IMR-90 (cell line): ENCODE results near the gene MTHFS. TPM values are rescaled to one million over a fixed set of nuclear protein-coding genes. Genes with fewer than 3 reads are reported as not detected.

Experiments
- ATAC-seq: fragments of 200-7000 bp; cut with Tn5 transposase; 2 replicates; pipeline ENCODE4 v1.9.1; 2020; ENCODE audit warnings: low read depth, mild to moderate bottlenecking, moderate library complexity
- BruUV-seq: library from RNA; stranded (reverse); fragments of 400-500 nt; replicated peaks from 2 replicates; lab custom pipeline; 2021; lab: Mats Ljungman, UMichigan
- CTCF ChIA-PET: fragments of 300-600 bp; formaldehyde crosslinking; extraction: SDS; loops from one replicate; lab custom pipeline; 2021; ENCODE audit warnings: antibody characterized with exemption; lab: Yijun Ruan, JAX
- POLR2A ChIA-PET: fragments of 300-600 bp; sonication (Branson Sonifier 250); formaldehyde crosslinking; loops from one replicate; lab custom pipeline; 2022; ENCODE audit warnings: antibody characterized with exemption; ENCODE audit not compliant: unreplicated experiment; lab: Charles Lee
- DNase-seq: peaks from one replicate; pipeline ENCODE4 v3.0.0; 2013
- H2AFZ ChIP-seq: replicated peaks from 2 replicates; pipeline ENCODE3; 2013; ENCODE audit warnings: low read length, mild to moderate bottlenecking; ENCODE audit not compliant: poor library complexity
- H2AK5ac ChIP-seq: 2 replicates; pipeline ENCODE4 v1.6.1; 2013; ENCODE audit warnings: low read depth, low read length, inconsistent platforms
- H2AK9ac ChIP-seq: replicated peaks from 2 replicates; pipeline ENCODE3; 2013; ENCODE audit warnings: mild to moderate bottlenecking, low read depth, low read length, moderate library complexity; ENCODE audit not compliant: poor library complexity
- H2BK120ac ChIP-seq: 2 replicates; pipeline ENCODE4 v1.6.1; 2013; ENCODE audit warnings: low read depth, low read length, inconsistent platforms
- H2BK15ac ChIP-seq: 3 replicates; pipeline ENCODE4 v1.6.1; 2013; ENCODE audit warnings: low read depth, low read length, inconsistent platforms
- H2BK20ac ChIP-seq: 2 replicates; pipeline ENCODE4 v1.6.1; 2013; ENCODE audit warnings: low read depth, mild to moderate bottlenecking, inconsistent platforms, low read length, moderate library complexity
- H2BK5ac ChIP-seq: 2 replicates; pipeline ENCODE4 v1.6.1; 2013; ENCODE audit warnings: mild to moderate bottlenecking, low read depth, low read length, inconsistent platforms; ENCODE audit not compliant: poor library complexity, severe bottlenecking
- H3K14ac ChIP-seq: replicated peaks from 2 replicates; pipeline ENCODE4 v1.6.1; 2013; ENCODE audit warnings: low read depth, low read length, inconsistent platforms
- H3K18ac ChIP-seq: 2 replicates; pipeline ENCODE4 v1.6.1; 2013; ENCODE audit warnings: low read depth, low read length, control low read depth
- H3K23ac ChIP-seq: 2 replicates; pipeline ENCODE4 v1.6.1; 2013; ENCODE audit warnings: low read depth, low read length, inconsistent platforms
- H3K27ac ChIP-seq: 2 replicates; pipeline ENCODE4 v1.5.1; 2013; ENCODE audit warnings: mild to moderate bottlenecking, control low read depth, low read length; ENCODE audit not compliant: insufficient read depth
- H3K27me3 ChIP-seq: 2 replicates; pipeline ENCODE4 v1.6.1; 2013; ENCODE audit warnings: low read length; ENCODE audit not compliant: control insufficient read depth, insufficient read depth
- H3K36me3 ChIP-seq: 2 replicates; pipeline ENCODE4 v1.6.1; 2013; ENCODE audit warnings: low read length, mixed read lengths; ENCODE audit not compliant: control insufficient read depth, insufficient read depth
- H3K4ac ChIP-seq: 2 replicates; pipeline ENCODE4 v1.6.1; 2013; ENCODE audit warnings: low read depth, low read length, inconsistent platforms
- H3K4me1 ChIP-seq: 2 replicates; pipeline ENCODE4 v1.6.1; 2013; ENCODE audit warnings: low read length, mixed read lengths; ENCODE audit not compliant: control insufficient read depth, insufficient read depth
- H3K4me2 ChIP-seq: 2 replicates; pipeline ENCODE4 v1.6.1; 2013; ENCODE audit warnings: low read depth, mild to moderate bottlenecking, control low read depth, low read length, moderate library complexity
- H3K4me3 ChIP-seq: 2 replicates; pipeline ENCODE4 v1.5.1; 2013; ENCODE audit warnings: low read depth, mild to moderate bottlenecking, control low read depth, low read length, moderate library complexity; ENCODE audit not compliant: insufficient read depth
- H3K56ac ChIP-seq: 2 replicates; pipeline ENCODE4 v1.6.1; 2013; ENCODE audit warnings: low read length, inconsistent platforms; ENCODE audit not compliant: insufficient read depth; ENCODE audit errors: extremely low read depth
- H3K79me1 ChIP-seq, 2 experiments: 2 replicates each; pipeline ENCODE4 v1.6.1; 2013; ENCODE audit warnings: low read length in 2 of 2, inconsistent platforms in 1 of 2, low read depth in 1 of 2
- H3K9ac ChIP-seq: 2 replicates; pipeline ENCODE4 v1.6.1; 2013; ENCODE audit warnings: low read depth, low read length, control low read depth
- H3K9me1 ChIP-seq: 2 replicates; pipeline ENCODE4 v1.6.1; 2013; ENCODE audit warnings: low read length, inconsistent platforms; ENCODE audit not compliant: insufficient read depth
- H3K9me3 ChIP-seq: 2 replicates; pipeline ENCODE4 v1.6.1; 2013; ENCODE audit warnings: low read length; ENCODE audit not compliant: control insufficient read depth, insufficient read depth
- H4K20me1 ChIP-seq: 2 replicates; pipeline ENCODE4 v1.6.1; 2013; ENCODE audit warnings: low read length, inconsistent platforms; ENCODE audit not compliant: insufficient read depth
- H4K5ac ChIP-seq: 2 replicates; pipeline ENCODE4 v1.6.1; 2013; ENCODE audit warnings: mild to moderate bottlenecking, low read depth, low read length, control low read depth
- H4K8ac ChIP-seq, 2 experiments: 2 replicates each; pipeline ENCODE4 v1.6.1; 2013; ENCODE audit warnings: low read depth in 2 of 2, low read length in 2 of 2, control low read depth in 1 of 2, inconsistent platforms in 1 of 2
- H4K91ac ChIP-seq: 2 replicates; pipeline ENCODE4 v1.6.1; 2013; ENCODE audit warnings: low read depth, low read length, inconsistent platforms; ENCODE audit not compliant: insufficient read depth
- MAFK ChIP-seq: IDR thresholded peaks from 2 replicates; pipeline ENCODE4 v1.6.1; 2012; ENCODE audit warnings: low read depth, low read length, improper control_type of control experiment
- MXI1 ChIP-seq: IDR thresholded peaks from 2 replicates; pipeline ENCODE4 v1.6.1; 2012; ENCODE audit warnings: low read depth, mild to moderate bottlenecking, low read length, moderate library complexity, borderline replicate concordance
- POLR2A ChIP-seq: IDR thresholded peaks from 2 replicates; pipeline ENCODE4 v1.6.1; 2012; ENCODE audit warnings: mild to moderate bottlenecking, low read depth, low read length
- RCOR1 ChIP-seq: IDR thresholded peaks from 2 replicates; pipeline ENCODE4 v1.6.1; 2012; ENCODE audit warnings: mild to moderate bottlenecking, low read length, improper control_type of control experiment; ENCODE audit not compliant: insufficient replicate concordance
- RFX5 ChIP-seq: IDR thresholded peaks from 2 replicates; pipeline ENCODE4 v1.8.0; 2012; ENCODE audit warnings: low read depth, mild to moderate bottlenecking, low read length, moderate library complexity
- WGBS, 2 experiments: methylation state at CpG; one replicate each; pipeline versions ENCODE4 v1.1.5 to v1.1.7; 2013; ENCODE audit warnings: missing lambda C conversion rate in 2 of 2; ENCODE audit not compliant: insufficient read length in 1 of 2; ENCODE audit errors: extremely low coverage in 2 of 2; 5-methylcytosine and 5-hydroxymethylcytosine counted together
- dilution Hi-C: fragments of 300-500 bp; cut with HindIII; formaldehyde crosslinking; loops from one replicate; pipeline ENCODE4 v1.14.3; 2018; ENCODE audit warnings: low sequenced_read_pairs; ENCODE audit not compliant: unreplicated experiment
- in situ Hi-C: fragments of 300-500 bp; cut with MboI; formaldehyde crosslinking; loops from 3 replicates; pipeline ENCODE4 v1.14.3; 2019; ENCODE audit warnings: low sequenced_read_pairs, inconsistent platforms, mixed read lengths
- intact Hi-C: fragments of 100-400 bp; cut with micrococcal nuclease; formaldehyde crosslinking; loops from 2 replicates; pipeline ENCODE4 v1.10.0; 2022
- polyA plus RNA-seq, 3 experiments: library from polyadenylated mRNA; depleted of rRNA; stranded (reverse); fragments of >200 nt; gene quantifications; 2 replicates each; pipeline ENCODE4 v1.2.3, GENCODE V29; 2012; ENCODE audit warnings: low replicate concordance in 1 of 3
- total RNA-seq: library from RNA; depleted of rRNA; stranded (reverse); fragments of >200 nt; gene quantifications from 2 replicates; pipeline ENCODE4 v1.2.3, GENCODE V29; 2012
- TF ChIP-seq, protein P1 (sequence below): fragments of 150-350 bp; IDR thresholded peaks from 2 replicates; pipeline ENCODE4 v1.6.1; 2016; ENCODE audit warnings: low read depth, mild to moderate bottlenecking, low read length, moderate library complexity, borderline replicate concordance
- TF ChIP-seq, protein P2 (sequence below): fragments of 150-350 bp; IDR thresholded peaks from 2 replicates; pipeline ENCODE4 v1.6.1; 2017; ENCODE audit warnings: mild to moderate bottlenecking, antibody characterized with exemption, low read length, low read depth

Gene MTHFS
- total and polyA plus RNA-seq, 2 of the 4 experiments (the other 2 are of a cell fraction), result 5.5 to 6.3 TPM

DNA sequence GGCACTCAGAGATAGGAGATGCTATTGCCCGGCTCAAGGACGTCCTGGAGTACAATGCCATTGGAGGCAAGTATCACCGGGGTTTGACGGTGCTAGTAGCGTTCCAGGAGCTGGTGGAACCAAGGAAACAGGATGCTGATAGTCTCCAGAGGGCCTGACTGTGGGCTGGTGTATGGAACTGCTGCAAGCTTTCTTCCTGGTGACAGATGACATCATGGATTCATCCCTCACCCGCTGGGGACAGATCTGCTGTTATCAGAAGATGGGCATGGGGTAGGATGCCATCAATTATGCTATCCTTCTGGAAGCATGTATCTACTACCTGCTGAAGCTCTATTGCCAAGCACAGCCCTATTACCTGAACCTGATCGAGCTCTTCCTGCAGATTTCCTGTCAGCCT is 47.8 kb upstream of the MTHFS start:
- in situ Hi-C loops, result no loop called here
- Histone ChIP-seq H3K4ac (peak overlapping the region; percentile 58; the same call in 1 of the 2 replicates), H3K9ac (no peak overlapping the region), H3K36me3 (no peaks in the 10 kb centered on the region), H4K20me1 (no peaks in the 10 kb centered on the region; the same call in 1 of the 2 replicates), H2AK5ac (peak overlapping the region; percentile 11), H3K4me3 (no peak overlapping the region), H3K18ac (peak overlapping the region; percentile 13; the same call in 1 of the 2 replicates), H3K79me1 (no peaks in the 10 kb centered on the region), H3K4me1 (peaks cover 9% of the 10 kb centered on the region), H4K91ac (peak overlapping the region; percentile 38; the same call in 1 of the 2 replicates), H4K5ac (peak overlapping the region; percentile 5; the same call in 1 of the 2 replicates), H3K4me2 (no peak overlapping the region), H3K27me3 (no peaks in the 10 kb centered on the region), H3K9me1 (peaks cover 7% of the 10 kb centered on the region; the same call in 1 of the 2 replicates), H2AFZ (no peak overlapping the region), H2BK5ac (peak overlapping the region; percentile 7), H2BK120ac (peak overlapping the region; percentile 79), H4K8ac (peak overlapping the region in 1 of 2 experiments; percentile 65; a peak in 2 of 4 replicates), H3K56ac (no peak overlapping the region), H2BK15ac (peak overlapping the region; percentile 70; the same call in 2 of the 3 replicates), H3K27ac (no peak overlapping the region), H3K9me3 (no peaks in the 10 kb centered on the region), H2BK20ac (peak overlapping the region; percentile 27), H2AK9ac (no peak overlapping the region), H3K23ac (peak overlapping the region; percentile 51; the same call in 1 of the 2 replicates), H3K14ac (peak overlapping the region; percentile 17)
- TF ChIP-seq RCOR1 (no peak), MXI1 (no peak), MAFK (no peak), RFX5 (peak; percentile 86), POLR2A (no peak)
- TF ChIP-seq, protein P1, sequence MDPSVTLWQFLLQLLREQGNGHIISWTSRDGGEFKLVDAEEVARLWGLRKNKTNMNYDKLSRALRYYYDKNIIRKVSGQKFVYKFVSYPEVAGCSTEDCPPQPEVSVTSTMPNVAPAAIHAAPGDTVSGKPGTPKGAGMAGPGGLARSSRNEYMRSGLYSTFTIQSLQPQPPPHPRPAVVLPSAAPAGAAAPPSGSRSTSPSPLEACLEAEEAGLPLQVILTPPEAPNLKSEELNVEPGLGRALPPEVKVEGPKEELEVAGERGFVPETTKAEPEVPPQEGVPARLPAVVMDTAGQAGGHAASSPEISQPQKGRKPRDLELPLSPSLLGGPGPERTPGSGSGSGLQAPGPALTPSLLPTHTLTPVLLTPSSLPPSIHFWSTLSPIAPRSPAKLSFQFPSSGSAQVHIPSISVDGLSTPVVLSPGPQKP, result no peak
- TF ChIP-seq, protein P2, sequence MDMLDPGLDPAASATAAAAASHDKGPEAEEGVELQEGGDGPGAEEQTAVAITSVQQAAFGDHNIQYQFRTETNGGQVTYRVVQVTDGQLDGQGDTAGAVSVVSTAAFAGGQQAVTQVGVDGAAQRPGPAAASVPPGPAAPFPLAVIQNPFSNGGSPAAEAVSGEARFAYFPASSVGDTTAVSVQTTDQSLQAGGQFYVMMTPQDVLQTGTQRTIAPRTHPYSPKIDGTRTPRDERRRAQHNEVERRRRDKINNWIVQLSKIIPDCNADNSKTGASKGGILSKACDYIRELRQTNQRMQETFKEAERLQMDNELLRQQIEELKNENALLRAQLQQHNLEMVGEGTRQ, result no peak
- intact Hi-C loops, result no loop called here
- dilution Hi-C loops, result no loop called here
- 100% methylated on average over 2 of the region's 7 CpGs; no CpG with 5 or more reads in 1 of the 2 experiments for WGBS, 2 experiments
- ChIA-PET POLR2A (no interaction called here), CTCF (no interaction called here)
- no TSS peak for BruUV-seq
- no peak for DNase-seq
- ATAC-seq, result no peak
